NCI-H446 treated with DMSO at 0.1 percent for 48 hours (cell line): ENCODE results near the gene ZDHHC11B.
"Not testable (repeated sequence)": the region's sequence is repeated elsewhere in the genome, so short reads cannot be mapped to it uniquely, and the experiment has no call there.

Experiments used
- DNase-seq: peaks from one replicate; lab custom pipeline; 2025; lab: John Stamatoyannopoulos, UW

Gene ZDHHC11B

DNA sequence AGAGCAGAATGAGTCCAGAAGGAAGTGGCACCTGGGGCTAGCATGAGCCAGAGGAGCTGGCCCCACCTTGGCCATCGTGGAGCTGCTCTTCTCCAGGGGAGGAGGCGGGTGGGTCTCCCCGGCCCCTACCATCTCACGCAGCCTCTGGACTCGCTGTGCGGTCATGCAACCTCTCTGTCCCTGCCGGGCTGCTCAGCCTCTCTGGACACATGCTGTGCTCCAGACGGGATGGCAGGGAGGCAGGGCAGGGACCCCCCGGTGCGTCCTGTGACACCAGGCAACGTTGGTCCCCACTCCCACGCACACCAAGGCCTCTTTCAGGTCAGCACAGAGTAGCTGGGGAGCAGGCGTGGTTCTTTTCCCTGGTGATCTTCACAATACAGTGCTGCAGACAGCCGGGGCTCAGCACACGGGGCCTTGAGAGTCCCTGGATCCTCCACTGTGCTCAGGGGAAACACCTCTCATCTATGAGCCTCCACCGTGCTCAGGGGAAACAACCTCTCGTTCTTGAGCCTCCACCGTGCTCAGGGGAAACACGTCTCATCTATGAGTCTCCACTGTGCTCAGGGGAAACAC lies 30.9 kb downstream of the ZDHHC11B start:
- not testable (repeated sequence) for DNase-seq

DNA sequence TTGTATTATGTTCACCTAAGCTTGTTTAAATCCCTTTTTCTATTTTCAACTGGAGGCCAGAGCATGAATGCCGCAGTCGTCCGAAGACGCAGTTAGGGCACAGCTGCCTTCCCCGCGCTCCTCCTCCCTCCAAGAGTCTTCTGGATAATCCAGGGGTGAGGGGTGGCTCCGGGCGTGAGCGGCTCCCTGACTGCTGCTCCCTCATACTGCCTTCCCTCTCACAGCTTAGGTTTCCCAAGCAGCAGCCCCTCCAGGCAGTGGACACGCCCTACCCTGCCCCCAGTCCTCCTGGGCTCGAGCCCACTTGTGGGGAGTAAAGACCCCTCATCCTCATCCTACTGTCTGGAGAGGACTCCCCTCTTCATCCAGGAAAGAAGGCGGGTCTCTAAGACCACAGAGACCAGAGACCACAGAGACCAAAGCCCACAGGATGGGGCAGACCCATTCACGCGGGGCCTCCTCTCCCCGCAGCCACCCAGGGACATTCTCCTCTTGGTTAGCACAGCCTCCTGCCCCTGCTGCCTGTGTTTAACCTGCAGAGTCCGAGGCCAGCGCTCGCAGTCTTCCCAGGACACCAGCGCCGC lies 31.9 kb downstream of the ZDHHC11B start:
- not testable (repeated sequence) for DNase-seq

DNA sequence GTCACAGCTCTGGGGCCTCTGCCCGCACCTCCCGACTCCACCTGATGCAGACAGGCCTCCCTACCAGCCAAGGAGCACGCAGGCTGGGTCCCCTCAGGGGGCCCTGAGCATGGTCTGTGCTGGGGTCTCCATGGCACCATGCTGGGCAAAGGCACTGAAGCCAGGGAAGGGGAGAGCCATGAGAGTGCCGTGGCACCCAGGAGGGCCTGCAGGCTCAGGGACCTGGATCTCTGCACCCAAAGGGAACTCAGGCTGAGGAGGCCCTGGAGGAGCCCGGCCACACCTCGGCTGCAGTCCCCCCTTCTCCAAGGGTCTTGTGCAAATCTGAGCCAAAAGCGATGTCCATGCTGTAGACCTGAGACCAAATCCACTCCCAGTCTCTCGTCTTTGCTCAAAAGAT lies 32.5 kb downstream of the ZDHHC11B start:
- not testable (repeated sequence) for DNase-seq

DNA sequence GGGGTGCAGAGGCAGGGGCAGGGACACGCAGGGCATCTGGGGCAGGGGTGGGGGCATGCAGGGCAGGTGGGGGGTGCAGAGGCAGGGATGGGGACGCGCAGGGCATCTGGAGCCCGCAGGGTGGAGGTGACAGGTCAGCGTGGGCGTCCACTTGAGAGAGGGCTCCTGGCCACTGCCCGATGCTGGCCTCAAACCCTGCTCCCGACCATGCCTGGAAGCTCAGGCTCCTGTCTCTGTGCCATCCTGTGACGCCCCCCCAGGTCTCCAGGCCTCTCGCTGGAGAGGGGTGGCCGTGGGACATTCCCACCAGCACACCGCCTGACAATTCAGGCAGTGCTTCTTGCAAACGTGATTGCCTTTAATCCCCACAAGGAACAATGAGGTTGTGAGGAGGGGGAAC lies 33.0 kb downstream of the ZDHHC11B start:
- DNase-seq = no peak

DNA sequence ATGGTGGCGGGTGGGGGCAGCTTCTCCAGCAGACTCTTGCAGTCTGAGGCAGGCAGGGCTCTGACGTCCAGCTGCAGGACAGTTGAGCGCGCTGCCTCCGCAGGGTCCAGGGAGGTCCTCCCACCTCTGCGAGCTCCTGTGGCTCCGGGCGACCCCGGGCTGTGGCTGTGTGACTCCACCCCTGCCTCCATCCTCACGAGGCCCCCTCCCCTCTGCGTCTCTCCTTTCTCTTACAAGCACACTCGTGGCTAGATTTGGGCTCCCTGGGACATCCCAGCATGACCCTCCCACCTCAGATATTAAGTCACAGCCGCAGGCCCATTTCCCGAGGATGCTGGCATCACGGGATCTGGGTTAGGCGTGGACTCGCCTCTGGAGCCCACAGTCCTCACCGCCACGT lies 34.3 kb downstream of the ZDHHC11B start:
- DNase-seq = not testable (repeated sequence)

DNA sequence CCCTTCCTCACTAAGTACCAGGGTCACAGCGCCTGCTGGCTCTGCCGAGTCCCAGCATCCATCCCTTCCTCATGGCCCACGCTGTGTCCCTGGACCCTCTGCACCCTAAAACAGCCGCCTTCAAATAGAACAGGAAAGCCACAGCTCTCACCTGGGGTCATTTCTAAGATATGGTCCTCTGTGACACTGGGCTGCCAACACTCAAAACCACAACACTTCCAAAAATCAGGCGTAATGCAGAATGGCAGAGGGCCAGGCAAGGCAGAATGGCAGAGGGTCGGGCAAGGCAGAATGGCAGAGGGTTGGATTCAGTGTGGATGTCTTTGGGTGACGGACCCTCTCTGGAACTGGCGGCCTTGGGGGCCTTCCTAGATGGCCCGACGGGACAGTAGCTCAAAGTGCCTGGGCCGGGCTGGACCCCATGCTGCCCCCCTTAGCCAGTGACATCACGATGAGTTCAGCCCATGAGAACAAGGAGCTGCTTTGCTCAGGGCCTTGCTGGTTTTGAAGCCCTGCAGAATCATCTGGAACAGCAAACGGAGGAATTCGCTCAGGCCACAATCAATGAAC lies 35.3 kb downstream of the ZDHHC11B start:
- no peak for DNase-seq

DNA sequence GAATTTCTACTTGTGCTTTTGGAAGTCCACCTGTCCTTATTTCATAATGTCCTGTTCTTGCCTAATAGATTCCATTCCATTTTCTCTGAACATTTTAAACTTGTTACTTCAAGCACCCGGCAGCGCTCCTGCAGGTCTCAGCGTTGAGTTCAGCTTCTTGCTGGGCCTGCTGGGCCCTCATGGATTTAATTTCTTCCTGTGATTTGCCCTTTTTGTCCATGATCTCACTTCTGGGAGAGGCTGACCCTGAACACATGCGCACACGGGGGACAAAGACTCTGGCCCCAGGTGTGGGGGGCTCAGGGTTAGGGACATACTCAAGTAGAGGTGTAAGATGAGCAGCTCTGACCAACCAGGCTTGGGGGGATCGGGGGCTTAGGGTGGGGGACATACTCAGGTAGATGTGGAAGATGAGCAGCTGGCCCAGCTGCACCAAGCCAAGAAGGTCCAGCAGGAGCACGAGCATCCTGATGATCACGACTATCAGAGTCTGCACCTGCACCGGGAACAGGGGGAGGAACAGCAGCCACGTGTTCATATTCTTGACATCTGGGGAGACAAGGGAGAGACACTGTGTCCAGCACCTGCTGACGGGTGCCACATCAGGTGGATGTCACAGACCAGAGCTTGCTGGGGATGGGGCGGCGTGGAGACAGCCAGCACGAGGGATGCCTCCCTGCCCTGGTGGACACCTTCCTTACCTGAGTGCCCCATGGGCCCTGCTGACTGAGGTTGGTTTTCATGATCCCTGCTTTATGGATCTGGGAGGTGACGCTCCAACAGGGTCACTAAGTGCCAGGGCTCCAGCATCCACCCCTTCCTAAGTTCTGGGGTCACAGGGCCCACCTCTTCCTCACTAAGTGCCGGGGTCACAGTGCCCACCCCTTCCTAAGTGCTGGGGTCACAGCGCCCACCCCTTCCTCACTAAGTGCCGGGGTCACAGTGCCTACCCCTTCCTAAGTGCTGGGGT lies 36.2 kb downstream of the ZDHHC11B start:
- not testable (repeated sequence) for DNase-seq

DNA sequence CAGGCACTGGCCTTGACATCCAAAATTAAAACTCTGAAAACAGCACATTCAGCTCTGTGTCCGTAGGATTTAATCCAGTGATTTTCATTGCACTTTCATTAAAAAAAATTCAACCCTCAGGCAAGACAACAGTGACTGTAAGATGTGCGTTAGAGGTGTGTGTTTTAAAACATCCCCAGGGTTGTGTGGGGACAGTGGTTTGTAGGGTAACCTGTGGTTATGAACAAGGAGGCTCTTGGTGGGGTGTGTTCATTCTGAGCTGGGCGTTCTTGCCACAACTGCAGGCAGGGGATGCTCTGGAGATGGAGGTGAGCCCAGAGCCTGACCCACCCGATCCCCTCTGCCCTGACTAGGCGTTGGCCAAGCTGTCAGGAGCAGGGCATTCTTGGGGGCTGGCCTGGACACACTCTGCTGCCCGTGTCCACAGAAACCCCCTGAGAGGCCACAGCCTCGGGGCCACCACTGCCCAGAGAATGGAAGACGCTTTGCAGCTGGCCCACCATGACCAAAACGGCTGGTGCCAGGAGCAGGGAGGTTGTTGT lies 37.2 kb downstream of the ZDHHC11B start:
- DNase-seq = not testable (repeated sequence)

DNA sequence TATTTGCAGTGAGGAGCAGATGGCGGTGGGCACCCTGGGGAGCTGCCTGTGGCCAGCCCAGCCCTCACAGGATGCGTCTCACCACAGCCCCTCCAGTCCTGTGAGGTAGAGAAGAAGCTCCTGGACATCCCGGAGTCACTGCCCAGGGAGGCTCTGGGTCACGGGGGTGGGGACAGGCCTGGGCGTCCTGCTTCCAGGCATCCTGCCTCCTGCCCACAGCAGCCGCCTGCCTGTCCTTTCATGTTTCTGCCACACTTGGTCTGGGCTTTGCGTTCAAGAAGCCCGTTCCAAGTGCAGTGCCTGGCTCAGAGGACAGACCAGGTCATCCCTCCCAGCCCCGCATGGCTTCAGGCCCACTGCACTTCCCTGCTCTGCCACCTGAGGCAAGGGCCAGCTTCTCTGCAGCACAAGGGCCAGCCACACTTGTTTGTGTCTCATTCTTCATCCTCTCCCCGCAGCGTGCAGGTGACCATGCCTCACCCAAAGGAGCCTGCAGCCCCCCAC lies 38.2 kb downstream of the ZDHHC11B start:
- no peak for DNase-seq

DNA sequence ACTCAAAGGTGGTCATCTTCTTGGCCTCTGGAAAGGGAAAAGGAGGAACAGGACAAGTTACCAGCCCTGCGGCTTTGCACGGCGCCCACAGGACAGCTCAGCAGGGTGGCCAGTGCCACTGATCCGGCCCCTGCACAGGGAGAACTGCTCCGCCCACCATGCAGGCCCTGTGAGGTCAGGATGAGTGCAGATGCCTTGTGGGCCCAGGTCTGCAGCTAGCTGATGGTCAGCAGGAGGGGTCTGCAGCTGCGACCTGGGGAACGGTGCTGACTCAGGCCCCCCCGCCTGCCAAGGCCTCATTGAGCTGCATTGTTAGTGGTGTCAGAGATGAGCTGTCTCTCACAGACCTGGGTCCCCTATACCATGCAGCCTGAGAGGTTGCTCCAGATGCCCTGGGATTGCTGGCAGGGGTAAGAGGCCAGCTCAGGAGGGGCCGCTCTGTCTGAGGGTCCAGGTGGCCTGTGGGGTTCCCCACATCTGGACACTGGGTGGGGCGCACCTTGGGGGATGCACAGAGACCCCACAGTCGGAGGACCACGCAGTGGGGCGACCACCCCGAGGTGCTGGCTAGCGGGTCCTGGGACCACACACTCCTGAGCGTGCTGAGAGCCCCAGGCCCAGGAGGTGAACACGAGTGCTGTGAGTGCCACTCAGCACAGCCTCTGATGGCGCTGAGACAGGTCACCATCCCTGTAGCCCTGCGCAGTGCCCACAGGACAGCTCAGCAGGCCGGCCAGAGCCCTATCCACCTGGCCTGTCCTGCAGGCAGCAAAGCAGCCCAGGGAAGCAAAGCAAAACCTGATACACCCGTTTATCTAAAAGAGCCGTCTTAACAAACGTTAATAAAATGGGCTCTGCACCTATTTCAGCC lies 39.0 kb downstream of the ZDHHC11B start:
- not testable (repeated sequence) for DNase-seq

DNA sequence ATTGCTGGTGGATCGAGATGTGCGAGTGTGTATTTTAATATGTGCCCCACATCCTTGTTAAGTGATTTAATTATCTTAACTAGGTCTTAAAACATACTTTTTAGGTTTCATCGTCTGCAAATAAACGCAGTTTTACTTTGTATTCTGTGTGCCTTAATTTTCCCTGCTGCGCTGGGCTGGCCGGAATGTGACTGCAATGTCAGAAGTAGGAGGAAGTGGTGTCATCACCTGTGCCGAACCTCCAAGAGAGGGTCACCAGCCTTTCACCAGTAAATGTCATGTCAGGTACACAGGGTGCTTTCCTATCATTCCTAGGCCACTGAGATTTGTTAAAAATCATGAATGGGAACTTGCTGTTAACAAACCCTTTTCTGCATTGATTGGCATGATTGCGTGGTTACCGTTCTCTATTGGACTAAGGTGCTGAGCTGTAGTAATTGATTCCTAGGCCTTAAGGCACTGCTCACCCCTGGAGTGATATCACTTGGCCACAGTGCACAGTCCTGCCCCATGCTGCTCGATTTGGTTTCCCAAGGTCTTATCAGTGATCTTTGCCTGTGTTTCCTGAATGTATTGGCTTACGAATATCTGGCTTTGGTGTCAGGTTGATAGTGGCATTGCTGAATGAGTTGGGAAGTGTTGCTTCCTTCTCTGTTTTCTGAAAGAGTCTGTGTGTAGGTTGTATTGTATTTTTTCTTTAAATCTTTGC lies 40.7 kb downstream of the ZDHHC11B start:
- DNase-seq = not testable (repeated sequence)

DNA sequence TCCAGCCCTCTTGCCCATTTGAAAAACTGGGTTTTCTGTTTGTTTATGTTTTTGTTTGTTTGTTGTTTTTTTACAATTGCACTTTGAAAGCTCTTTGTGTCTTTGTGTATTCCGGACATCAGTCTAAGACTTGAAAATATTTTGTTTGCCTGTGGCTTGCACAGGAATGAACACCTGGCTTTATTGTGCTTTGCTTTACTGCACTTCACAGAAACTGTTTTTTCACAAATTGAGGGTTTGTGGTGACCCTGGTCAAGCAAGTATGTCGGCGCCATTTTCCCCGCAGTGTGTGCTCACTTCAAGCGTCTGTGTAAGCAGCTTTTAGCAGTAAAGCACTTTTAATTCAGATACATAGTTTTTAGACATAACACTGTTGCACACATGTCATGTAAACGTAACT lies 42.3 kb downstream of the ZDHHC11B start:
- DNase-seq = not testable (repeated sequence)

DNA sequence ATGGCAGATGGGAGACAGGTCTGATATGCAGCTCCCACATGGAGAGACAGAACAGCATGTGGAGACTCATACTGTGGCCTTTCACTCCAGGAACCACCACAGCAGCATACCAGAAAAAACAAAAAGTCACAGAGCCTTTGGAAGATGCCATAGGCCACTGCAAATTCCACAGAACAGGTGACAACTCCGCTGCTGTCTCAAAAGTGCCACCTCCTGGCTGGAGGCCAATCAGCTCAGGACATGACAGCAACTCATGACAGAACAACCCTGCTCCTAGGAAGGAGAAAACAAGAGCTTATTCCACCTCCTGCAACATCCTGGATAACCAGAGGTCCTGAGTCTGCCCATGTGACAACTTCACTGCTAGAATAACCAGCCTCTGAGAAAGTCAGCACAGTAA lies 50.4 kb downstream of the ZDHHC11B start:
- DNase-seq = not testable (repeated sequence)

DNA sequence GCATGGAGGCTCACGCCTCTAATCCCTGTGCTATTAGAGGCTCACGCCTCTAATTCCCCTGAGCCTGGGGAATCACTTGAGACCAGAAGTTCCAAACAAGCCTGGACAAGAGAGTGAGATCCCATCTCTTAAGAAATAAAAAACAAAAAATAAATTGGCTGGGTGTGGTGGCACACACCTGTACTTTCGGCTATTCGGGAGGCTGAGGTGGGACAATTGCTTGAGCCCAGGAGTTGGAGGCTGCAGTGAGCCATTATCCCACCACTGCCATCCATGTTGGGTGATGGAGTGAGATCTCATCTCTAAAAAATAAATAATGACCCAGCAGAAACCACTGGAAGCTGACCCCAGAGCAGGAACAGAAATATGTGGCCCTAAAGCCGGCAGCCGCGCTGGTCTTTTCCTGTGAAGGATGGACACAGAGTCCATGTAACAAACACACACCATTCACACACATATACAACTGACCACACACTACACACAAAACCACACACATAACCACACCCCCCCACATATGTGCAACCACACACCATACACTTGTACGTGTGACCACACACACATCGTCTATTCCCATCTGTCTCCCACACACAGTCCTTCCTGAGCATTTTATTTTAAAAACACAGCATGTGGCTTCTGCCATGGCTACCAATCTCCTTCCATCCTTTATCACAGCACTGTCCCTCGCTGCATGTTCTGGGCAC lies 51.6 kb downstream of the ZDHHC11B start:
- DNase-seq = not testable (repeated sequence)

DNA sequence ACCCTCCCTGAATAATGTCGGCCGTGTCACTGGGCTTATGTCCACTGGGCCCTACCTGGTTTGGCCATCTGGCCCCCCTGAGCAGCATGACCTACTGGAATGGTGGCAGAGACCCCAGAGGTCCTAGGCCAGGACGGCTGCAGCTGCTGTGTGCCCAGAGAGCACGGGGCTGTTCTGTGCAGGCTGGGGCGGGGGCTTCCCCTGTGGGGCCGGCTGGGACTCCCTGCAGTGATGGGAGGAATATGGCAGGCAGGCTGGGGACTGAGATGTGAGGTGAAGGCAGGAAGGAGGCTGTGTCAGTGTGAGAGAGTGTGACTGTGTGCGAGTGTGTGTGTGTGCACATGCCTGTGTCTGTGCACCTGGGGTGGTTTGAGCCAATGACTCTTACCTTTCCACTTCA lies 55.3 kb downstream of the ZDHHC11B start:
- not testable (repeated sequence) for DNase-seq

DNA sequence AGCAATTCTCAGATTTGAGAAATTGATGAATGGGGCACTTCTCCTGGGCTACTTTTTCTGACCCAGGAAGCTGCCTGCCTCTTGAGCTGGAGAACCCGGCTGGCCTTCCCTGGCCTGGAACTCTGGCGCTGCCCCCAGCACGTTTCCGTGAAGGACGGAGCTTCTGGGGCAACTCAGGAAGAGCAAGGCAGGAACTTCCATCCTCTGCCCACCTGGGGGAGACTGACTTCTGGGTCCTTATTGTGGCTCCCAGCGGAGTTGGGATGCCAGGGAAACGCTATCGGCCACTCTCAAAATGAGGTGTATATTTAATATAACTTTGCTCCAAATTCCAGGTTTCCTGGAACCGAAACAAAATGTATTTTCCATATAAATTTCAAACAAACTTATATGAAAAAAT lies 57.4 kb downstream of the ZDHHC11B start:
- DNase-seq = not testable (repeated sequence)

DNA sequence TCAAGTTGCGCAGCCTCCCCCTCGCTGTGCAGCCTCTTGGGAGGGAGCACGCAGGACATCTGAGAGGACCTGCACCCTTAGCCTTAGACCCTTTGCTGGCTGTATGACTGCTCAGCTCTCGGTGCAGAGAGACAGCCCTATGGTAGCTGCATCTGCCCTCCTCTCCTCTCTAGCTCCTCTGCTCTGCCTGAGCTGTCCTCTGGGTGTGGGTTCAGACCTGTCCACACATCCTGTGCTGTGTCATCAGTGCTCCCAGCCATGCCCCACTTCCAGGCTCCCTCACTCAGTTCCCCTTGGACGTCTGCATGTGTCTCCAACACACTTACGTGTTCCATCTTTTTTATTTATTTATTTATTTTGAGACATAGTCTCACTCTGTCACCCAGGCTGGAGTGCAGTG lies 60.7 kb downstream of the ZDHHC11B start:
- DNase-seq = not testable (repeated sequence)

DNA sequence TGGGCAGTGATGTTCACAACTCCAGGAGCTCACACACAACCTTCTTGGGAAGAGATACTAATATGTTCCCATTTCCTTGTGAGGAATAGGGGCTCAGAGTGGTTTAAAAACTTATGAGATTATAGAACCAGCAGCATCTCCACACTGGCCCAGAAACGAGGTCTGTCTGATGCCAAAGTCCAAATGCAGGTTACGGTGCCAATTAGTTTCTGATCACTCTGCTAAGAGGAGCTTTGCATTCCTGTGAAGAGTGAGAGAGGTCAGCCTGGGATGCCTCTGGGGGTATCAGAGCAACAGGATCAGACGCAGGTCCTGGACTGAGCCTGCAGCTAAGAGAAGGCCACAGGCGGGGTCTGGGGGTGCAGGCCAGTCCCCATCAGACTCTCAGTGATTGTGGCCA lies 61.2 kb downstream of the ZDHHC11B start:
- DNase-seq = not testable (repeated sequence)

DNA sequence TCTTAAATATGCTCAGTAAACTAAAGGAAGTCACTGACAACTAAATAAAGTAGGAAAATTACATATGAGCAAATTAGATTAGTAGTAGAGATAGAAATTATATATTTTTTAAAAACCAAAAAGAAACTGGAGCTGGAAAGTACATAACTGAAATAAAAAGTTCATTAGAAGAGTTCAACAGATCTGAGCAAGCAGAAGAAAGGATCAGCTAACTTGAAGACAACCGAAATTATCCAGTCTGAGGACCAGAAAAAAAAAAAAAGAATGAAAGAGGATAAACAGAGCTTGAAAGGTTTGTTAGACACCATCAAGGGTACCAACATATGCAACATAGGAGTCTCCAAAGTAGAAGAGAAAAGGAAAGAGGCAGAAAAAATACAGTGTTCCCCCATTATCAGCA lies 65.2 kb downstream of the ZDHHC11B start:
- DNase-seq = not testable (repeated sequence)

DNA sequence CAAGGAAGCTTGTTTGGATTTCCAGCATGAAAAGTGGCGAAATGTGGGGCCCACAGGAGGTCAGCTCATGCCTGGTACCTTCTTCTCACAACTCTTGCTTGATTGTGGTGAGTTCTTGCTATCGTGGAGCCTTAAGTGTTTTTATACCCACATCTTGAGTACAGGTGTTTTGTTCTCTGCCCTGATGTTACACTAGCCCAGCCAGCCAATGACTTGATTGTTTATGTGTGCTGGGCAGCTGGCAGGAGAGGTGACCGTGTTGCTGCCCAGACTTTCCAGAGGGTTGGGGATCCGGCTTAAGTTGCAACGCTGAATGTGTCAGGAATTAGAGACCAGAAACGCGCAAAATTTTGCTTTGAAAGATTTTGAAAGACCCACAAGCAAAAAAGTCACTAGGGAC lies 67.4 kb downstream of the ZDHHC11B start:
- no peak for DNase-seq
